CD4-positive, alpha-beta T cell treated with Interleukin-6 for 4 hours (primary cell): Measurements from ENCODE around the gene UBE2Z.
"Not testable (repeated sequence)": the region's sequence is repeated elsewhere in the genome, so short reads cannot be mapped to it uniquely, and the experiment has no call there.

Experiments used
- DNase-seq: peaks from one replicate; pipeline ENCODE4 v3.0.0-alpha.2; 2020; ENCODE audit warnings: mixed read lengths

The UBE2Z gene

DNA sequence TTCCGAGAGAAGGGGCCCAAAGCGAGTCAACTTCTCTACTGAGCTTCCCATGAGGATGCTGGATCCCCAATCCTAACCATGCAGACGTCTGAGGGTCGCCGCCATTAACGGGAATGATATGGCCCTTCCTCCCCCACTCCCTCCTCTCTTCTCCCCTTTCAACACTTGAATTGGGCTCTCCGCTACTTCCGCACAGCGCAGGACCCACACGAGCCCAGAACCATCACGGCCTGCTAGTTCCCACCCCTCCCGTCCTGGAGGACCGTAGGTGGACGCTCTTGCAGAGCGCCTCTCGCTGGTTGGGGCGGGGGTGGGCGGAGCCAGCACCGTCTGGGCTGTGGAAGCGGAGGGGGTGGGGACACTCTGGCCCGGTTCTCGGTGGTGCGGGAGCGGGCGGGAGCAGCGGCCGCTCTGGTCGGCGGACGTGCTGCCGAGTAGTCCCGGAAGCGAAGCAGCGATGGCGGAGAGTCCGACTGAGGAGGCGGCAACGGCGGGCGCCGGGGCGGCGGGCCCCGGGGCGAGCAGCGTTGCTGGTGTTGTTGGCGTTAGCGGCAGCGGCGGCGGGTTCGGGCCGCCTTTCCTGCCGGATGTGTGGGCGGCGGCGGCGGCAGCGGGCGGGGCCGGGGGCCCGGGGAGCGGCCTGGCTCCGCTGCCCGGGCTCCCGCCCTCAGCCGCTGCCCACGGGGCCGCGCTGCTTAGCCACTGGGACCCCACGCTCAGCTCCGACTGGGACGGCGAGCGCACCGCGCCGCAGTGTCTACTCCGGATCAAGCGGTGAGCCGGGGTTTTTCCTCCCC lies at the start of gene UBE2Z:
Gene UBE2Z, plus strand, starts transcription at position 361 of the 797 bp plus-strand sequence. Its CDS starts 97 bp downstream, at position 458.
- DNase-seq = peak; percentile 96

DNA sequence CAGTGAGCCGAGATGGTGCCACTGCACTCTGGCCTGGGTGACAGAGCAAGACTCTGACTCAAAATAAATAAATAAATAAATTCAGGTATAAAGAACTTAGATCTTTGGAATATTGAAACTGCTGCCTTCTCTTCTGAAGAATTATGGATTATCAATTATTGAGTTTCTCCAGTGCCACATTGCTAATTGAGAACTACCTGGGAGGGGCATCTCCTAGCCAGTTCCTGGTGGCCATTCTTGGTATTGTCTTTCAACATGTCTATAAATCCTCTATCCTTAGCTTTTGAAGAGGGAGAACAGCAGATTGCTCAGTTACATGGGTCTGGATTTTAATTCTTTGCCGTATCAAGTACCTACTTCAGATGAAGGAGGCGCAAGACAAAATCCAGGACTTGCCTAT lies 48.2 kb upstream of the UBE2Z start:
- no peak for DNase-seq

DNA sequence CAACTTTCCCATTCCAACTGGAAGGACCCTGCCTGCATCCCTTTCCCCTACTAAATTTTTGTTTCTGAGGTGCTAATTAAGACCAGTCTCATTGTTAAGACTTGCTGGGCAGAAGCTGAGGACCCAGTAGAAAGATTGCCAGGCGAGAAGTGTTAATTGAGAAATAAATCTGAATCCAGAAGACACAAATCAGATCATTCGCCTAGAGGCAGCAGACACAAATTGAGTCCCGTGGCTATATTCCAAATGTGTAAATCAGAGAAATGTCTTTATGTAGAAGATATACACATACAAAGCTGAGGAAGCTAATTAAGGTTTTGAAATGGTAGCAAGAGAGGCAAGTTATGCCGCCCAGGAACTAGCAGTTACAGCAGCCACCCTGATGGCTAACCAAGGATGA lies 47.8 kb upstream of the UBE2Z start:
- DNase-seq = no peak

GRCh38 chr17:48868916-48869500 lies 39.2 kb upstream of the UBE2Z start:
- DNase-seq = no peak

GRCh38 chr17:48869821-48870318 lies 38.3 kb upstream of the UBE2Z start:
- DNase-seq = no peak

GRCh38 chr17:48871035-48871550 lies 37.1 kb upstream of the UBE2Z start:
- DNase-seq = no peak

DNA sequence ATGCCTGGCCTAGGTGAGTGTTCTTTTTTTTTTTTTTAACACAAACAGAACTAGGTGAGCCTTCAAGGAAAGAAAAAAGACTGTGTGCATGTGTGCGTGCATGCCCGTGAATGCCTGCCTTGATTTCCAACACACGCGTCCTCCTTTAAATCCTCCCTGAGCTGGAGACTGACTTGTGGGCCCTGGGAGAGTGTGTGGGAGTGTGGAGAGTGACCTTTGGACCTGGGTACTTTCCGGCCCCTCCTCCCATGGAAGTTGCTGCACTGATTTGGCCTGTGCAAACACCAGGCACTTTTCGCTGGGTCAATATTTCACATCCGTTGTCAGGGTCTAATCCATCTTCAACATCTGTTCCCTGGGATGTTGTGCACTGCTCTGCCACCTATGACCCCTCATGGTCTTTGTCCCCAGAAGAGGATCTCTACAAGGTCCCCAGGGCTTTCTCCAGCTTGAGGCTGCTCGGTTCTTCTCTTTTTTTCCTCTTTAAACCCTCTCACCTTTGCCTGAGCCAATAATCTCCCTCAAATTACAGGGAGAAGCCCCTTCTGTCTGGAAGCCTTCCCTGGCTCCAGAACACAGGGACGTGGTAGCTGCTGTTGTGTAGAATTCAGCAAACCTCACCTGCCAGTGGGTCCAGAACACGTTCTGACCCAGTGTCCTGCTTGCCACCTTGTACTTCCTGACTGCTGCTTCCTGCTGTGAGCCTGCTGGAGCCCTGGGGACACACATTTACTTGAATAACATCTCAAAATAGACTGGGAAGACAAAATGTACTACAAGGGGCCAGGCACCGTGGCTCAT lies 36.5 kb upstream of the UBE2Z start:
- DNase-seq = no peak

- DNase-seq = not testable (repeated sequence)
These were observed 35.8 kb upstream of the UBE2Z start for GRCh38 chr17:48872409-48872808.

- no peak for DNase-seq
These were observed 35.0 kb upstream of the UBE2Z start for GRCh38 chr17:48873209-48873608.

GRCh38 chr17:48873696-48874443 lies 34.3 kb upstream of the UBE2Z start:
- no peak for DNase-seq

DNA sequence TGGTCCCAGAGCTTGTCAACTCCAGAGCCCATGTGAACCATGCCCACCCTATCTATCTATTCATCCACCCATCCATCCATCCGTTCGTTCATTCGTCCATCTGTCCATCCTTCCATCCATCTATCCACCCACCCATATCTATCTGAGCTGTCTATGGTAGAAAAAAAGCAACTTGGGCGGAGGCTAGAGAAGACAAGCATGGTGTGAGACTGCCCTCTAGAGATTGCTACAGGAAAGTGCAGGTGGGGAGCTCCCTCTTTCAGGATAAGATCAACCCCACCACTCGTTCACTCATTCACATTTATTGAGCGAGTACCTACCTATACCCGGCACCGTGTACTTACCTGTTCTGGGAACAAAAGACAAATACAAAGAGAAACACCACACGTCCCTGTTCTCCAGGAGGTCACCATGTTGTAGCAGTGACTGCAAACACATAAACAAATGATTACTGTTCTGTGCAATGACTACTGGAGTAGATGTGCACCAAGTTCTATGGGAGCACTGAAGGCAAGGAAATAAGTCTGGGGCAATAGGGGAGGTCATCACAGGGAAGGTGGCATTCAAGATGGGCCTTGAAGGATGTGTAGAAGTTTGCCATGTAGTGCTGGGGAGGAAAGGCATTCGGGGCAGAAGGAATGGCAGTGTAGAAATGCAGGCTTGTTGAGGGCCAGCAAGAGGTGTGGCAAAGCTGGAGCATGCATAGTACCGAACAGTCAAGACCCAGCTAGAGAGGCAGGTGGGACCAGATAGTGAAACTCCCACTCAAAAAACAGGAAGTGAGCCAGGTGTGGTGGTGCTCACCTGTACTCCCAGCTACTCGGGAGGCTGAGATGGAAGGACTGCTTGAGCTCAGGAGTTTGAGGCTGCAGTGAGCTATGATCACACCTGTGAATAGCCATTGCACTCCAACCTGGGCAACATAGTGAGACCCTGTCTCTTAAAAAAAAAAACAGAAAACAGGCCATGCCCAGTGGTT lies 29.0 kb upstream of the UBE2Z start:
- DNase-seq = peak; percentile 64

GRCh38 chr17:48882272-48882671 lies 25.9 kb upstream of the UBE2Z start:
- DNase-seq = no peak

DNA sequence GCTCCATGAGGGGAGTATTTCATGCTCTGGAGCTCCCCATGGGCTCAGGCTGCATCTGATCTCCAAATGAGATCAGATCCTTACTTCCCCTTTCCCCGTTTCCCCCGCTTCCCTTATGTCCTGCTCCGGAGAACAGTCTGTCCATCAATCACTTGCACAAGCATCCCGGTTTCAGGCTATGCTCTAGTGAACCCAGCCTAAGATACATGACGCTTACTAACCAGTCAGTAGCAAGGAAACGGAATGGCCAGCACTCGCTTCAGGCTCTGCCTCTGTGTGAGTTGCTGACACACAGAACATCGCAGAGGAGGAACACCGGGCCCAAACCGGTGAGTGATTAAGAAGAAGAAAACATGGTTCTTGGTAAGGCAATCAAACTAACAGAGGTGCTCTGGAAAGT lies 25.0 kb upstream of the UBE2Z start:
- DNase-seq = no peak

GRCh38 chr17:48890086-48890485 lies 18.1 kb upstream of the UBE2Z start:
- no peak for DNase-seq

GRCh38 chr17:48892940-48893645 lies 15.1 kb upstream of the UBE2Z start:
- no peak for DNase-seq

DNA sequence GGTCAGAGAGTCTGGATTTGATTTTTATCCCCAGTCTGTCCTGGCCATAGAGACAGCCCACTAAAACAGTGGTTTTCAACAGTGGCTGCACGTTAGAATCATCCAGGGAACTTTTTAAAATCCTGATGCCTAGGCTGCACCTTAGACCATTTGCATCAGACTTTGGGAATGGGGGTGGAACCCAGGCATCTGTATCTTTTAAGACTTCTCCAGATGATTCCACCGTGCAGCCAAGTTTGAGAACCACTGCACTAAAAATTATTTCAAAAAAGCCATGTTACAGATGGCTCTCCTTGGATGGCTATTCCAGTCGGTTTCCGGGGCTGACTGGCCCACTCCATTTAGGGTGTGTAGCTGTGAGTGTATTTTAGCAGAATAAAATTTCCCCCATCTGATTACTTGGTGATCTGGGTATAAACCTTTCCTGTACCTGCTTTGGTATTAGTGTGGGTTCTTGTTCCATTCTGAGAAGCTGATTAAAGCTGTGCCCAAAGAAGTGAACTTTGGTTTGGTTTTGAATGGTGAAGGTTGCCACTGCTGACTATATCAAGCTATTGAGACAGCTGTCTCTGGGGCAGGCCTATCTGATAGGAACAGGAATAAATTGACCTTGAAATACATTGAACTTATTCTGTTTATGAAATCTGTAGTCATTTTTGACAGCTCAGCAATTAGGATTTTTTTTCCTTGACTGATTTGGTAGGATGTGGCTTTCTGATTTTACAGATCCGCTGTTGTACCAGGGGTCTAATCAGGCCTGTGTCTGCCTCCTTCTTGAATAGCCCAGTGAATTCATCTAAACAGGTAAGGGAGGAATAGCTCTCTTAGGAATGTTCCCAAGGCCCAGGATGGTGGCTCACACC lies 14.3 kb upstream of the UBE2Z start:
- no peak for DNase-seq

GRCh38 chr17:48894886-48895285 lies 13.3 kb upstream of the UBE2Z start:
- no peak for DNase-seq

GRCh38 chr17:48901241-48901640 lies 7.0 kb upstream of the UBE2Z start:
- no peak for DNase-seq

GRCh38 chr17:48903401-48903800 lies 4.8 kb upstream of the UBE2Z start:
- DNase-seq = no peak

DNA sequence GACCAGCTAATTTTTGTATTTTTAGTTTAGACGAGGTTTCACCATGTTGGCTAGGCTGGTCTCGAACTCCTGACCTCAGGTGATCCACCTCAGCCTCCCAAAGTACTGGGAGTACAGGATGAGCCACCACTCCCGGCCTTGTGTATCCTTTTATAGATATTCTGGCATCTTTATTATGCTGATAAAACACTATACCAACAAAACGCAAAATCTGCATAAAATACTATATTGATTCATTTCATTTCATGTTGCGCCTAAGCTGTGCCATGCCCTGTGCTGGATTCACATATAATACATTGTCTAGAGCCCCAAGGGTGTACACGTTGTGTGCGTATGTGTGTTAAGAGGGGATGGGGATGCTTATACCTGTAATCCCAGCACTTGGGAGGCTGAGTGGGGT lies 3.8 kb upstream of the UBE2Z start:
- no peak for DNase-seq
